H9 (cell line): ENCODE measurements around the gene OSM. TPM values are rescaled to one million over a fixed set of nuclear protein-coding genes. Genes with fewer than 3 reads are reported as not detected.
A peak's percentile ranks its signal among the peaks of the same experiment; 100 is the strongest.

Source experiments
- DNase-seq: peaks from one replicate; pipeline ENCODE4 v3.0.0-alpha.2; 2017
- H2AFZ ChIP-seq: one replicate; pipeline ENCODE4 v1.6.1; 2013; ENCODE audit warnings: mild to moderate bottlenecking, low read length, control low read depth, moderate library complexity
- H2AK5ac ChIP-seq: 2 replicates; pipeline ENCODE4 v1.6.1; 2013; ENCODE audit warnings: low read length, control low read depth, mixed read lengths; ENCODE audit not compliant: insufficient read length
- H2BK120ac ChIP-seq: one replicate; pipeline ENCODE4 v1.6.1; 2013; ENCODE audit warnings: low read depth, mild to moderate bottlenecking, low read length, control low read depth, inconsistent platforms; ENCODE audit not compliant: poor library complexity, severe bottlenecking
- H2BK12ac ChIP-seq: 2 replicates; pipeline ENCODE4 v1.6.1; 2013; ENCODE audit warnings: low read length, control low read depth, mixed read lengths, low read depth; ENCODE audit not compliant: insufficient read length
- H2BK15ac ChIP-seq: 2 replicates; pipeline ENCODE4 v1.6.1; 2013; ENCODE audit warnings: low read depth, low read length, control low read depth
- H2BK20ac ChIP-seq: one replicate; pipeline ENCODE4 v1.6.1; 2013; ENCODE audit warnings: low read depth, mild to moderate bottlenecking, low read length, control low read depth, inconsistent platforms; ENCODE audit not compliant: poor library complexity, severe bottlenecking
- H2BK5ac ChIP-seq: 2 replicates; pipeline ENCODE4 v1.6.1; 2013; ENCODE audit warnings: low read length, control low read depth, mixed read lengths; ENCODE audit not compliant: insufficient read length
- H3K14ac ChIP-seq: 2 replicates; pipeline ENCODE4 v1.6.1; 2013; ENCODE audit warnings: low read length, control low read depth; ENCODE audit not compliant: insufficient read depth
- H3K18ac ChIP-seq: 2 replicates; pipeline ENCODE4 v1.6.1; 2013; ENCODE audit warnings: low read depth, mild to moderate bottlenecking, mixed read lengths, low read length, control low read depth; ENCODE audit not compliant: insufficient read length
- H3K23ac ChIP-seq: 2 replicates; pipeline ENCODE4 v1.6.1; 2013; ENCODE audit warnings: low read length, control low read depth, mixed read lengths, low read depth; ENCODE audit not compliant: insufficient read length
- H3K23me2 ChIP-seq: 2 replicates; pipeline ENCODE4 v1.6.1; 2013; ENCODE audit warnings: low read depth, mild to moderate bottlenecking, mixed read lengths, low read length, control low read depth; ENCODE audit not compliant: insufficient read length, poor library complexity, severe bottlenecking
- H3K27ac ChIP-seq: 2 replicates; pipeline ENCODE4 v1.5.1; 2013; ENCODE audit warnings: low read length, control low read depth, mixed read lengths, low read depth; ENCODE audit not compliant: insufficient read length
- H3K27me3 ChIP-seq: 2 replicates; pipeline ENCODE4 v1.6.1; 2013; ENCODE audit warnings: low read length, control low read depth, inconsistent platforms; ENCODE audit not compliant: insufficient read depth
- H3K4ac ChIP-seq: 2 replicates; pipeline ENCODE4 v1.6.1; 2013; ENCODE audit warnings: low read depth, mild to moderate bottlenecking, control low read depth, inconsistent platforms, low read length, moderate library complexity
- H3K4me1 ChIP-seq: 2 replicates; pipeline ENCODE4 v1.6.1; 2013; ENCODE audit warnings: low read length, control low read depth, inconsistent platforms; ENCODE audit not compliant: insufficient read depth
- H3K4me2 ChIP-seq: 2 replicates; pipeline ENCODE4 v1.6.1; 2013; ENCODE audit warnings: low read length, control low read depth, mixed read lengths; ENCODE audit not compliant: insufficient read length, insufficient read depth
- H3K56ac ChIP-seq: 2 replicates; pipeline ENCODE4 v1.6.1; 2013; ENCODE audit warnings: low read depth, mild to moderate bottlenecking, mixed read lengths, low read length, control low read depth; ENCODE audit not compliant: insufficient read length
- H3K79me1 ChIP-seq: 2 replicates; pipeline ENCODE4 v1.6.1; 2013; ENCODE audit warnings: low read depth, mild to moderate bottlenecking, moderate library complexity, low read length, control low read depth, inconsistent platforms; ENCODE audit not compliant: insufficient read depth, poor library complexity, severe bottlenecking
- H3K79me2 ChIP-seq: 2 replicates; pipeline ENCODE4 v1.6.1; 2013; ENCODE audit warnings: low read length, control low read depth, inconsistent platforms; ENCODE audit not compliant: insufficient read depth
- H3K9ac ChIP-seq: 2 replicates; pipeline ENCODE4 v1.6.1; 2013; ENCODE audit warnings: low read length, control low read depth, mixed read lengths; ENCODE audit not compliant: insufficient read length; ENCODE audit errors: extremely low read depth
- H3K9me3 ChIP-seq: one replicate; pipeline ENCODE4 v1.6.1; 2013; ENCODE audit warnings: low read depth, low read length, inconsistent platforms; ENCODE audit not compliant: control insufficient read depth
- H3T11ph ChIP-seq: one replicate; pipeline ENCODE4 v1.6.1; 2013; ENCODE audit warnings: mild to moderate bottlenecking, low read length, control low read depth, inconsistent platforms
- H4K20me1 ChIP-seq: one replicate; pipeline ENCODE4 v1.6.1; 2013; ENCODE audit not compliant: control insufficient read depth, insufficient read length, insufficient read depth
- H4K5ac ChIP-seq: 2 replicates; pipeline ENCODE4 v1.6.1; 2013; ENCODE audit warnings: low read depth, mild to moderate bottlenecking, mixed read lengths, low read length, control low read depth; ENCODE audit not compliant: insufficient read length
- H4K8ac ChIP-seq: replicated peaks from 2 replicates; pipeline ENCODE4 v1.6.1; 2013; ENCODE audit warnings: low read length, control low read depth, mixed read lengths, low read depth; ENCODE audit not compliant: insufficient read length
- H4K91ac ChIP-seq: 2 replicates; pipeline ENCODE4 v1.6.1; 2013; ENCODE audit warnings: low read depth, mild to moderate bottlenecking, moderate library complexity, mixed read lengths, low read length, control low read depth; ENCODE audit not compliant: insufficient read length
- H3K27ac Mint-ChIP-seq, 3 experiments: 2 replicates in 2 of 3; 3 replicates in 1 of 3; pipeline ENCODE4 v1.8.0; 2020 to 2021; ENCODE audit warnings: mixed read lengths in 3 of 3, mild to moderate bottlenecking in 1 of 3, moderate library complexity in 1 of 3
- H3K27me3 Mint-ChIP-seq: 2 replicates; pipeline ENCODE4 v1.8.0; 2021; ENCODE audit warnings: low read depth, mild to moderate bottlenecking, moderate library complexity, mixed read lengths
- H3K36me3 Mint-ChIP-seq, 3 experiments: 2 replicates in 2 of 3; 3 replicates in 1 of 3; pipeline ENCODE4 v1.8.0; 2020 to 2021; ENCODE audit warnings: low read depth in 3 of 3, mixed read lengths in 3 of 3; ENCODE audit not compliant: insufficient read depth in 1 of 3
- H3K4me1 Mint-ChIP-seq, 2 experiments: 2 replicates each; pipeline ENCODE4 v1.8.0; 2020; ENCODE audit warnings: mixed read lengths in 2 of 2
- H3K4me3 Mint-ChIP-seq, 2 experiments: 2 replicates in 1 of 2; 3 replicates in 1 of 2; pipeline ENCODE4 v1.8.0; 2020 to 2021; ENCODE audit warnings: mild to moderate bottlenecking in 2 of 2, mixed read lengths in 2 of 2, moderate library complexity in 1 of 2
- H3K9me3 Mint-ChIP-seq, 2 experiments: 2 replicates in 1 of 2; 3 replicates in 1 of 2; pipeline ENCODE4 v1.8.0; 2020; ENCODE audit warnings: mild to moderate bottlenecking in 2 of 2, mixed read lengths in 2 of 2, moderate library complexity in 1 of 2
- CTCF ChIP-seq: fragments of 200-600 bp; sonication (generic); conservative IDR thresholded peaks from 3 replicates; pipeline ENCODE4 v1.8.0; 2021; ENCODE audit warnings: antibody characterized with exemption, mild to moderate bottlenecking
- WGBS: extraction: QIAGEN DNeasy Blood & Tissue Kit; methylation state at CpG from one replicate; pipeline ENCODE4 v1.1.7; 2013; ENCODE audit warnings: missing lambda C conversion rate, low lambda C conversion rate, mixed read lengths; ENCODE audit not compliant: insufficient read length; ENCODE audit errors: extremely low coverage; 5-methylcytosine and 5-hydroxymethylcytosine counted together
- total RNA-seq: library from RNA; stranded (reverse); gene quantifications from 2 replicates; pipeline ENCODE4 v1.2.1, GENCODE V29; 2021

The OSM gene
- total RNA-seq, 1 experiment from 2014 or later = not detected

- no peak overlapping the region; a peak in 1 of 7 replicates for H3K27ac Mint-ChIP-seq
- Histone ChIP-seq H3K9me3 (no peaks in the 10 kb centered on the region), H2BK20ac (no peak overlapping the region), H3K18ac (no peak overlapping the region), H3K4ac (no peak overlapping the region), H3K23me2 (peaks cover 9% of the 10 kb centered on the region), H3K79me2 (no peaks in the 10 kb centered on the region), H3K56ac (no peak overlapping the region), H2BK5ac (no peak overlapping the region), H3K23ac (no peak overlapping the region), H3K4me1 (peaks cover 3% of the 10 kb centered on the region; the same call in 1 of the 2 replicates), H2BK120ac (no peak overlapping the region), H2AK5ac (no peak overlapping the region), H4K8ac (no peak overlapping the region), H3K9ac (no peak overlapping the region), H4K20me1 (peaks cover 3% of the 10 kb centered on the region), H4K5ac (no peak overlapping the region), H3K79me1 (no peaks in the 10 kb centered on the region), H3K4me2 (no peak overlapping the region), H3K27me3 (no peaks in the 10 kb centered on the region), H3K14ac (no peak overlapping the region), H2BK12ac (no peak overlapping the region), H3K27ac (no peak overlapping the region), H3T11ph (no peak overlapping the region), H4K91ac (no peak overlapping the region), H2AFZ (no peak overlapping the region), H2BK15ac (no peak overlapping the region)
- H3K36me3 Mint-ChIP-seq = peaks cover 0 to 7% (median 6%) of the 10 kb centered on the region in 3 experiments; a peak in 4 of 7 replicates
- H3K4me3 Mint-ChIP-seq = peak overlapping the region in 1 of 2 experiments; percentile 12; a peak in 1 of 5 replicates
- WGBS = no CpG with 5 or more reads among the region's 12 CpGs
- DNase-seq = no peak
- TF ChIP-seq CTCF = no peak
- H3K9me3 Mint-ChIP-seq = no peaks in the 10 kb centered on the region
- peaks cover 9% of the 10 kb centered on the region for H3K27me3 Mint-ChIP-seq
- peaks cover 31 to 33% of the 10 kb centered on the region in 2 experiments for H3K4me1 Mint-ChIP-seq
Measured at GRCh38 chr22:30247974-30248373, 18.7 kb downstream of the OSM start.
